IMR-90 (cell line): Measurements from ENCODE around the gene CCDC117. TPM values are rescaled to one million over a fixed set of nuclear protein-coding genes. Genes with fewer than 3 reads are reported as not detected.
A peak's percentile ranks its signal among the peaks of the same experiment; 100 is the strongest.

Experiments
- ATAC-seq: fragments of 200-7000 bp; cut with Tn5 transposase; 2 replicates; pipeline ENCODE4 v1.9.1; 2020; ENCODE audit warnings: low read depth, mild to moderate bottlenecking, moderate library complexity
- BruUV-seq: library from RNA; stranded (reverse); fragments of 400-500 nt; replicated peaks from 2 replicates; lab custom pipeline; 2021; lab: Mats Ljungman, UMichigan
- CTCF ChIA-PET: fragments of 300-600 bp; formaldehyde crosslinking; extraction: SDS; loops from one replicate; lab custom pipeline; 2021; ENCODE audit warnings: antibody characterized with exemption; lab: Yijun Ruan, JAX
- POLR2A ChIA-PET: fragments of 300-600 bp; sonication (Branson Sonifier 250); formaldehyde crosslinking; loops from one replicate; lab custom pipeline; 2022; ENCODE audit warnings: antibody characterized with exemption; ENCODE audit not compliant: unreplicated experiment; lab: Charles Lee
- DNase-seq: peaks from one replicate; pipeline ENCODE4 v3.0.0; 2013
- H2AFZ ChIP-seq: replicated peaks from 2 replicates; pipeline ENCODE3; 2013; ENCODE audit warnings: low read length, mild to moderate bottlenecking; ENCODE audit not compliant: poor library complexity
- H2AK5ac ChIP-seq: 2 replicates; pipeline ENCODE4 v1.6.1; 2013; ENCODE audit warnings: low read depth, low read length, inconsistent platforms
- H2AK9ac ChIP-seq: replicated peaks from 2 replicates; pipeline ENCODE3; 2013; ENCODE audit warnings: mild to moderate bottlenecking, low read depth, low read length, moderate library complexity; ENCODE audit not compliant: poor library complexity
- H2BK120ac ChIP-seq: 2 replicates; pipeline ENCODE4 v1.6.1; 2013; ENCODE audit warnings: low read depth, low read length, inconsistent platforms
- H2BK15ac ChIP-seq: 3 replicates; pipeline ENCODE4 v1.6.1; 2013; ENCODE audit warnings: low read depth, low read length, inconsistent platforms
- H2BK20ac ChIP-seq: 2 replicates; pipeline ENCODE4 v1.6.1; 2013; ENCODE audit warnings: low read depth, mild to moderate bottlenecking, inconsistent platforms, low read length, moderate library complexity
- H2BK5ac ChIP-seq: 2 replicates; pipeline ENCODE4 v1.6.1; 2013; ENCODE audit warnings: mild to moderate bottlenecking, low read depth, low read length, inconsistent platforms; ENCODE audit not compliant: poor library complexity, severe bottlenecking
- H3K14ac ChIP-seq: replicated peaks from 2 replicates; pipeline ENCODE4 v1.6.1; 2013; ENCODE audit warnings: low read depth, low read length, inconsistent platforms
- H3K18ac ChIP-seq: 2 replicates; pipeline ENCODE4 v1.6.1; 2013; ENCODE audit warnings: low read depth, low read length, control low read depth
- H3K23ac ChIP-seq: 2 replicates; pipeline ENCODE4 v1.6.1; 2013; ENCODE audit warnings: low read depth, low read length, inconsistent platforms
- H3K27ac ChIP-seq: 2 replicates; pipeline ENCODE4 v1.5.1; 2013; ENCODE audit warnings: mild to moderate bottlenecking, control low read depth, low read length; ENCODE audit not compliant: insufficient read depth
- H3K27me3 ChIP-seq: 2 replicates; pipeline ENCODE4 v1.6.1; 2013; ENCODE audit warnings: low read length; ENCODE audit not compliant: control insufficient read depth, insufficient read depth
- H3K36me3 ChIP-seq: 2 replicates; pipeline ENCODE4 v1.6.1; 2013; ENCODE audit warnings: low read length, mixed read lengths; ENCODE audit not compliant: control insufficient read depth, insufficient read depth
- H3K4ac ChIP-seq: 2 replicates; pipeline ENCODE4 v1.6.1; 2013; ENCODE audit warnings: low read depth, low read length, inconsistent platforms
- H3K4me1 ChIP-seq: 2 replicates; pipeline ENCODE4 v1.6.1; 2013; ENCODE audit warnings: low read length, mixed read lengths; ENCODE audit not compliant: control insufficient read depth, insufficient read depth
- H3K4me2 ChIP-seq: 2 replicates; pipeline ENCODE4 v1.6.1; 2013; ENCODE audit warnings: low read depth, mild to moderate bottlenecking, control low read depth, low read length, moderate library complexity
- H3K4me3 ChIP-seq: 2 replicates; pipeline ENCODE4 v1.5.1; 2013; ENCODE audit warnings: low read depth, mild to moderate bottlenecking, control low read depth, low read length, moderate library complexity; ENCODE audit not compliant: insufficient read depth
- H3K56ac ChIP-seq: 2 replicates; pipeline ENCODE4 v1.6.1; 2013; ENCODE audit warnings: low read length, inconsistent platforms; ENCODE audit not compliant: insufficient read depth; ENCODE audit errors: extremely low read depth
- H3K79me1 ChIP-seq, 2 experiments: 2 replicates each; pipeline ENCODE4 v1.6.1; 2013; ENCODE audit warnings: low read length in 2 of 2, inconsistent platforms in 1 of 2, low read depth in 1 of 2
- H3K9ac ChIP-seq: 2 replicates; pipeline ENCODE4 v1.6.1; 2013; ENCODE audit warnings: low read depth, low read length, control low read depth
- H3K9me1 ChIP-seq: 2 replicates; pipeline ENCODE4 v1.6.1; 2013; ENCODE audit warnings: low read length, inconsistent platforms; ENCODE audit not compliant: insufficient read depth
- H3K9me3 ChIP-seq: 2 replicates; pipeline ENCODE4 v1.6.1; 2013; ENCODE audit warnings: low read length; ENCODE audit not compliant: control insufficient read depth, insufficient read depth
- H4K20me1 ChIP-seq: 2 replicates; pipeline ENCODE4 v1.6.1; 2013; ENCODE audit warnings: low read length, inconsistent platforms; ENCODE audit not compliant: insufficient read depth
- H4K5ac ChIP-seq: 2 replicates; pipeline ENCODE4 v1.6.1; 2013; ENCODE audit warnings: mild to moderate bottlenecking, low read depth, low read length, control low read depth
- H4K8ac ChIP-seq, 2 experiments: 2 replicates each; pipeline ENCODE4 v1.6.1; 2013; ENCODE audit warnings: low read depth in 2 of 2, low read length in 2 of 2, control low read depth in 1 of 2, inconsistent platforms in 1 of 2
- H4K91ac ChIP-seq: 2 replicates; pipeline ENCODE4 v1.6.1; 2013; ENCODE audit warnings: low read depth, low read length, inconsistent platforms; ENCODE audit not compliant: insufficient read depth
- BHLHE40 ChIP-seq: fragments of 150-350 bp; IDR thresholded peaks from 2 replicates; pipeline ENCODE4 v1.6.1; 2016; ENCODE audit warnings: mild to moderate bottlenecking, low read depth, low read length
- NFE2L2 ChIP-seq: fragments of 150-350 bp; IDR thresholded peaks from 2 replicates; pipeline ENCODE4 v1.6.1; 2016; ENCODE audit warnings: low read depth, mild to moderate bottlenecking, low read length
- POLR2A ChIP-seq: IDR thresholded peaks from 2 replicates; pipeline ENCODE4 v1.6.1; 2012; ENCODE audit warnings: mild to moderate bottlenecking, low read depth, low read length
- RCOR1 ChIP-seq: IDR thresholded peaks from 2 replicates; pipeline ENCODE4 v1.6.1; 2012; ENCODE audit warnings: mild to moderate bottlenecking, low read length, improper control_type of control experiment; ENCODE audit not compliant: insufficient replicate concordance
- whole genome bisulfite sequencing, 2 experiments: methylation state at CpG; one replicate each; pipeline versions ENCODE4 v1.1.5 to v1.1.7; 2013; ENCODE audit warnings: missing lambda C conversion rate in 2 of 2; ENCODE audit not compliant: insufficient read length in 1 of 2; ENCODE audit errors: extremely low coverage in 2 of 2; 5-methylcytosine and 5-hydroxymethylcytosine counted together
- dilution Hi-C: fragments of 300-500 bp; cut with HindIII; formaldehyde crosslinking; loops from one replicate; pipeline ENCODE4 v1.14.3; 2018; ENCODE audit warnings: low sequenced_read_pairs; ENCODE audit not compliant: unreplicated experiment
- in situ Hi-C: fragments of 300-500 bp; cut with MboI; formaldehyde crosslinking; loops from 3 replicates; pipeline ENCODE4 v1.14.3; 2019; ENCODE audit warnings: low sequenced_read_pairs, inconsistent platforms, mixed read lengths
- intact Hi-C: fragments of 100-400 bp; cut with micrococcal nuclease; formaldehyde crosslinking; loops from 2 replicates; pipeline ENCODE4 v1.10.0; 2022
- polyA plus RNA-seq, 3 experiments: library from polyadenylated mRNA; depleted of rRNA; stranded (reverse); fragments of >200 nt; gene quantifications; 2 replicates each; pipeline ENCODE4 v1.2.3, GENCODE V29; 2012; ENCODE audit warnings: low replicate concordance in 1 of 3
- total RNA-seq: library from RNA; depleted of rRNA; stranded (reverse); fragments of >200 nt; gene quantifications from 2 replicates; pipeline ENCODE4 v1.2.3, GENCODE V29; 2012

Gene CCDC117
- total and polyA plus RNA-seq, 2 of the 4 experiments (the other 2 are of a cell fraction) = 5.9 to 7.0 TPM

DNA sequence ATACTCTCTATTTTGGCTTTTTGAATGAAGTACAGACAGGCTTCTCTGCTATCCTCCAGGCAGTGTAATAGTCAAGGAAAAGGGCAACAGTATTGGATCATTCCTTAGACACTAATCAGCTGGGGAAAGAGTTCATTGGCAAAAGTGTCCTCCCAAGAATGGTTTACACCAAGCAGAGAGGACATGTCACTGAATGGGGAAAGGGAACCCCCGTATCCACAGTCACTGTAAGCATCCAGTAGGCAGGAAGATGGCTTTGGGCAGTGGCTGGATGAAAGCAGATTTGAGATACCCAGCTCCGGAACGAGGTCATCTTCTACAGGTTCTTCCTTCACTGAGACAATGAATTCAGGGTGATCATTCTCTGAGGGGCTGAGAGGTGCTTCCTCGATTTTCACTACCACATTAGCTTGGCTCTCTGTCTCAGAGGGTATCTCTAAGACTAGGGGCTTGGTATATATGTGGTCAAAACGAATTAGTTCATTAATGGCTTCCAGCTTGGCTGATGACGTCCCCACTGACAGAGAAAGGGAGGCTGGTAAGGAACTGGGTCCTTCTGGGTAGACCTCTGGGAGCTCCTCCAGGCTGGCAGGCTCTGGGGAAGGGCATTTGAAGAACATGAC, 22.7 kb downstream of the CCDC117 start:
- DNase-seq (no peak), ATAC-seq (no peak)
- no peak overlapping the region for H2AFZ ChIP-seq
- no peak overlapping the region for H3K4ac ChIP-seq
- H4K91ac ChIP-seq = no peak overlapping the region
- H4K20me1 ChIP-seq = peaks cover 55% of the 10 kb centered on the region
- no peak overlapping the region for H3K14ac ChIP-seq
- H2BK15ac ChIP-seq = no peak overlapping the region
- CTCF ChIA-PET = no interaction called here
- dilution Hi-C loops (no loop called here), intact Hi-C loops (loop anchor here (10.0 kb wide), 1 partner anchor 190 kb away; no protein-coding TSS in a partner anchor), in situ Hi-C loops (no loop called here)
- H3K56ac ChIP-seq = no peak overlapping the region
- no peak overlapping the region for H4K5ac ChIP-seq
- no peak overlapping the region for H3K18ac ChIP-seq
- H3K23ac ChIP-seq = no peak overlapping the region
- no peak for TF ChIP-seq NFE2L2
- no peak for TF ChIP-seq BHLHE40
- TF ChIP-seq RCOR1 = no peak
- TF ChIP-seq POLR2A = no peak
- no peaks in the 10 kb centered on the region for H3K4me1 ChIP-seq
- H3K9ac ChIP-seq = no peak overlapping the region
- H3K4me2 ChIP-seq = no peak overlapping the region
- H2AK5ac ChIP-seq = no peak overlapping the region
- peaks cover 8% of the 10 kb centered on the region; the same call in 1 of the 2 replicates for H3K9me1 ChIP-seq
- POLR2A ChIA-PET = no interaction called here
- H3K9me3 ChIP-seq = no peaks in the 10 kb centered on the region
- H2AK9ac ChIP-seq = no peak overlapping the region
- BruUV-seq = TSS peak; percentile 17
- H3K36me3 ChIP-seq = peaks cover 33% of the 10 kb centered on the region
- peaks cover 19 to 43% of the 10 kb centered on the region in 2 experiments for H3K79me1 ChIP-seq
- H2BK120ac ChIP-seq = no peak overlapping the region
- H3K27ac ChIP-seq = no peak overlapping the region
- H4K8ac ChIP-seq = no peak overlapping the region
- no peak overlapping the region for H3K4me3 ChIP-seq
- no peak overlapping the region for H2BK20ac ChIP-seq
- H2BK5ac ChIP-seq = no peak overlapping the region
- 60% methylated on average over 1 of the region's 6 CpGs; no CpG with 5 or more reads in 1 of the 2 experiments for WGBS, 2 experiments
- no peaks in the 10 kb centered on the region for H3K27me3 ChIP-seq
